Measurements from ENCODE around the gene ABTB2. TPM values are rescaled to one million over a fixed set of nuclear protein-coding genes. Genes with fewer than 3 reads are reported as not detected.

Gene ABTB2
- total RNA-seq, 1 experiment from 2014 or later = not detected

GRCh38 chr11:34198523-34198922 is 159.3 kb downstream of the ABTB2 start:
- Histone ChIP-seq H3K4me1 (ENCODE audit: low read length) (no peaks in the 10 kb centered on the region; the same call in 1 of the 2 replicates), H3K79me2 (ENCODE audit: low read length) (no peaks in the 10 kb centered on the region), H3K36me3 (ENCODE audit: insufficient read depth, low read length) (no peaks in the 10 kb centered on the region), H3K27me3 (ENCODE audit: low read length) (no peaks in the 10 kb centered on the region), H3K9me2 (replicated peaks; ENCODE audit: insufficient read depth, low read length) (no peaks in the 10 kb centered on the region), H3K4me2 (ENCODE audit: low read depth, low read length, poor library complexity, severe bottlenecking) (no peak overlapping the region), H3K4me3 (ENCODE audit: low read length) (no peak overlapping the region), H3K9me3 (ENCODE audit: low read length) (no peaks in the 10 kb centered on the region), H4K20me1 (ENCODE audit: insufficient read depth, low read depth, low read length) (no peaks in the 10 kb centered on the region), H3K27ac (ENCODE audit: low read length) (no peak overlapping the region), H2AFZ (ENCODE audit: low read length) (no peak overlapping the region), H3K9ac (ENCODE audit: low read length) (no peak overlapping the region)
- no peak for DNase-seq

DNA sequence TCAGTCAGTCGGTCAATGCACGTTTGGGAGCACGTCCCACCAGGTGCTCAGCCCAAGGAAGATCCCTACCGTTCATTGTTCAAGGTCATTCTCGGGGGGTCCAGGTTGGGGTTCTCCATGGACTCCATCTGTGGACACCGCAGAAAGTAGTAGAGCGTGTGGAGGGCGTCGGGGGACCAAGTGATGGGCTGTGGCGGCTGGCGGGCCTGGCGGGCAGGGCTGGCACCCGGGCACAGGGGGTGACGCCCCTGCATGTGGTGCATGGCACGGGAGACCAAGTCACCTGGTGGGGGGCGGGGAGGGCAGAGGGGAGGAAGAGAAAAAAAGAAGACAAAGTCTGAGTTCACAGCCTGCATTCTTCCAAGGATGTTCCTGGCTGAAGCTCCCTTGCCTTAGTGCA is 160.6 kb downstream of the ABTB2 start:
- Histone ChIP-seq H3K9ac (ENCODE audit: low read length) (no peak overlapping the region), H3K9me3 (ENCODE audit: low read length) (no peaks in the 10 kb centered on the region), H3K27ac (ENCODE audit: low read length) (no peak overlapping the region), H3K4me3 (ENCODE audit: low read length) (no peak overlapping the region), H3K27me3 (ENCODE audit: low read length) (no peaks in the 10 kb centered on the region), H4K20me1 (ENCODE audit: insufficient read depth, low read depth, low read length) (no peaks in the 10 kb centered on the region), H3K36me3 (ENCODE audit: insufficient read depth, low read length) (no peaks in the 10 kb centered on the region), H3K4me2 (ENCODE audit: low read depth, low read length, poor library complexity, severe bottlenecking) (no peak overlapping the region), H3K9me2 (replicated peaks; ENCODE audit: insufficient read depth, low read length) (no peaks in the 10 kb centered on the region), H3K79me2 (ENCODE audit: low read length) (no peaks in the 10 kb centered on the region), H3K4me1 (ENCODE audit: low read length) (no peaks in the 10 kb centered on the region), H2AFZ (ENCODE audit: low read length) (no peak overlapping the region)
- DNase-seq = no peak

- Histone ChIP-seq H3K27ac (ENCODE audit: low read length) (no peak overlapping the region), H3K36me3 (ENCODE audit: insufficient read depth, low read length) (no peaks in the 10 kb centered on the region), H3K27me3 (ENCODE audit: low read length) (no peaks in the 10 kb centered on the region), H3K79me2 (ENCODE audit: low read length) (no peaks in the 10 kb centered on the region), H3K4me1 (ENCODE audit: low read length) (no peaks in the 10 kb centered on the region), H3K9me3 (ENCODE audit: low read length) (no peaks in the 10 kb centered on the region), H3K9ac (ENCODE audit: low read length) (no peak overlapping the region), H3K9me2 (replicated peaks; ENCODE audit: insufficient read depth, low read length) (no peaks in the 10 kb centered on the region), H3K4me2 (ENCODE audit: low read depth, low read length, poor library complexity, severe bottlenecking) (no peak overlapping the region), H3K4me3 (ENCODE audit: low read length) (no peak overlapping the region), H2AFZ (ENCODE audit: low read length) (no peak overlapping the region), H4K20me1 (ENCODE audit: insufficient read depth, low read depth, low read length) (no peaks in the 10 kb centered on the region)
- no peak for DNase-seq
Measured at GRCh38 chr11:34194576-34195335, 163.1 kb downstream of the ABTB2 start.

GRCh38 chr11:34192481-34193401 is 165.1 kb downstream of the ABTB2 start:
- Histone ChIP-seq H3K9ac (ENCODE audit: low read length) (no peak overlapping the region), H3K9me3 (ENCODE audit: low read length) (no peaks in the 10 kb centered on the region), H3K27me3 (ENCODE audit: low read length) (no peaks in the 10 kb centered on the region), H3K27ac (ENCODE audit: low read length) (no peak overlapping the region), H3K79me2 (ENCODE audit: low read length) (no peaks in the 10 kb centered on the region), H3K4me3 (ENCODE audit: low read length) (no peak overlapping the region), H3K4me2 (ENCODE audit: low read depth, low read length, poor library complexity, severe bottlenecking) (no peak overlapping the region), H4K20me1 (ENCODE audit: insufficient read depth, low read depth, low read length) (no peaks in the 10 kb centered on the region), H3K9me2 (replicated peaks; ENCODE audit: insufficient read depth, low read length) (no peaks in the 10 kb centered on the region), H2AFZ (ENCODE audit: low read length) (no peak overlapping the region), H3K4me1 (ENCODE audit: low read length) (no peaks in the 10 kb centered on the region), H3K36me3 (ENCODE audit: insufficient read depth, low read length) (no peaks in the 10 kb centered on the region)
- DNase-seq = no peak

DNA sequence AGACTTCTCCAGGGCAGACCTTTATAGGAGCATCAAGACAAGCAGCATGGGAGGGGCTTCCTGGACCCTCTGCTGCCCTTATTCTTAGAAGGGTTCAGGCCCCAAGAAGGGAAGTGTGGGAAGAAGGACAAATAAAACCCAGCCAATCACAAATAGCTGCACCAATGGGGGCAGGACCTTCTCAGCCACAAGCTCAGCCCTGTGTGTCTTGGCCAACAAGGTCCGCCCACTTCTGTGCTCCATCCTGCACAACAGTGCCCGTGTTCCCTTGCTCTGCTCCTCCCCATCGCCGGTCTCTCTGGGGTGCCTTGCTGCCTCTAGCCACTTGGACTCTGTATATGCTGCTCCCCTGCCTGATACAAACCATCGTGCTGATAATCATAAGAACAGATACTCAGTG is 166.2 kb downstream of the ABTB2 start:
- Histone ChIP-seq H3K4me1 (ENCODE audit: low read length) (no peaks in the 10 kb centered on the region), H3K4me2 (ENCODE audit: low read depth, low read length, poor library complexity, severe bottlenecking) (no peak overlapping the region), H3K27ac (ENCODE audit: low read length) (no peak overlapping the region), H2AFZ (ENCODE audit: low read length) (no peak overlapping the region), H3K9me2 (replicated peaks; ENCODE audit: insufficient read depth, low read length) (no peaks in the 10 kb centered on the region), H3K9me3 (ENCODE audit: low read length) (no peaks in the 10 kb centered on the region), H3K27me3 (ENCODE audit: low read length) (no peaks in the 10 kb centered on the region), H3K9ac (ENCODE audit: low read length) (no peak overlapping the region), H3K79me2 (ENCODE audit: low read length) (no peaks in the 10 kb centered on the region), H3K36me3 (ENCODE audit: insufficient read depth, low read length) (no peaks in the 10 kb centered on the region), H3K4me3 (ENCODE audit: low read length) (no peak overlapping the region), H4K20me1 (ENCODE audit: insufficient read depth, low read depth, low read length) (no peaks in the 10 kb centered on the region)
- no peak for DNase-seq

- Histone ChIP-seq H3K27ac (ENCODE audit: low read length) (no peak overlapping the region), H3K9me2 (replicated peaks; ENCODE audit: insufficient read depth, low read length) (no peaks in the 10 kb centered on the region), H3K36me3 (ENCODE audit: insufficient read depth, low read length) (no peaks in the 10 kb centered on the region), H3K4me2 (ENCODE audit: low read depth, low read length, poor library complexity, severe bottlenecking) (no peak overlapping the region), H3K4me3 (ENCODE audit: low read length) (no peak overlapping the region), H3K4me1 (ENCODE audit: low read length) (no peaks in the 10 kb centered on the region), H3K27me3 (ENCODE audit: low read length) (no peaks in the 10 kb centered on the region), H3K9ac (ENCODE audit: low read length) (no peak overlapping the region), H3K79me2 (ENCODE audit: low read length) (no peaks in the 10 kb centered on the region), H3K9me3 (ENCODE audit: low read length) (no peaks in the 10 kb centered on the region), H2AFZ (ENCODE audit: low read length) (no peak overlapping the region), H4K20me1 (ENCODE audit: insufficient read depth, low read depth, low read length) (no peaks in the 10 kb centered on the region)
- DNase-seq = no peak
Measured at GRCh38 chr11:34190192-34191139, 167.3 kb downstream of the ABTB2 start.

GRCh38 chr11:34189191-34189590 is 168.6 kb downstream of the ABTB2 start:
- Histone ChIP-seq H3K27ac (ENCODE audit: low read length) (no peak overlapping the region), H3K9ac (ENCODE audit: low read length) (no peak overlapping the region), H3K36me3 (ENCODE audit: insufficient read depth, low read length) (no peaks in the 10 kb centered on the region), H2AFZ (ENCODE audit: low read length) (no peak overlapping the region), H3K4me1 (ENCODE audit: low read length) (no peaks in the 10 kb centered on the region), H3K4me3 (ENCODE audit: low read length) (no peak overlapping the region), H4K20me1 (ENCODE audit: insufficient read depth, low read depth, low read length) (no peaks in the 10 kb centered on the region), H3K79me2 (ENCODE audit: low read length) (no peaks in the 10 kb centered on the region), H3K4me2 (ENCODE audit: low read depth, low read length, poor library complexity, severe bottlenecking) (no peak overlapping the region), H3K27me3 (ENCODE audit: low read length) (no peaks in the 10 kb centered on the region), H3K9me3 (ENCODE audit: low read length) (no peaks in the 10 kb centered on the region), H3K9me2 (replicated peaks; ENCODE audit: insufficient read depth, low read length) (no peaks in the 10 kb centered on the region)
- no peak for DNase-seq
